Measurements from ENCODE around the gene PDPK1.
"Not testable (repeated sequence)": the region's sequence is repeated elsewhere in the genome, so short reads cannot be mapped to it uniquely, and the experiment has no call there.

PDPK1 gene

DNA sequence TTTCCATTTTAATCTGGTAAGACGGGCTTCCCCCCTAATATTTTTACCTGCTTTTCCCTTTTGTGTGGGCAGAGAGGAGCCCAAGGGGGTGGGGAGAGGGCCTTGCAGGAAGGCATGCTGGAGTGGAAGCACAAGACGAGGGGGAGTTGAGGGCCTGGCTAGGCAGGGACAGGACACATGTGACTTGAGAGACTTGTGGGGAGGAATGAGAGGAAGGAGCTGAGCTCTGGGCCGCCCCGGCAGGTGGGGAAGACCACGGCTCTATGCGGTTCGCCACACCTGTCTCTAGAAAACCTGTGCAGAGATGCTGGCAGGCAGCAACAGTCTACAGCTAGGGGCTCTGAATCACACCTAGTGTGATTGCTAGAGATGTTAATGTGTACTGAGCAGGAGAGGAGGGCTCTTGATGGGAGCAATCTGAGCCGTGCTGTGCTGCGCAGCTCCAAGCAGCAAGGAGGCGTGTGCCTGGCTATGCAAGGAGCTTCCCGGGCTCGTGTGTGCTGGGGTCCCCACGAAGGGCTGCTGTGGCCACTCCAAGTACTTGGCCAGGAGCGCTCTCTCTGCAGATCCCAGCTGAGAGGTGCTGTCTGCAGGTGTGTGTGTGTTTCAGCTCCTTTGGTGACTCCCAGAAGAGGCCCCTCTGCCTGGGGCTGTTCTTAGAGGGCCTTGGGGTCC lies 50.2 kb downstream of the PDPK1 start:
- no peak for DNase-seq (ENCODE audit: low spot score)

GRCh38 chr16:2591476-2592240 lies 53.8 kb downstream of the PDPK1 start:
- no peak for DNase-seq (ENCODE audit: low spot score)

DNA sequence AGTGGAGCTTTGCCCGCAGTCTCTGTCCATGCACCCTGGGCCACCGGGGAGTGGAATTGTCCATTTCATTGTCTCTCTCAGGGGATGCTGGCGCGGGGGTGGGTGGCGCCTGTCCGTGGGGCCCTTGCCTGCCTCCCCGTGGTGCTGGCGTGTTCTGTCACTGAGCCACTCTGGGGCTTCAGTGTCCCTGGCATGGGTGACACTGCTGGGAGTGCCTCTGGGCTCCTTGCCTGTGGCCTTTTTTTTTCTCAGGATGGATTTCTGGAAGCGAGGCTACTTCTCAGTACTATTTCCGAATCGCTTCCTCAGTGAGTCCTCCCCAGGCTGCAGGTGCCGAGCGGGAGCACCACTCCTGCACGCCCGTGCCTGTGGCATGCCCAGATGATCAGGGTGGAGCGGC lies 55.0 kb downstream of the PDPK1 start:
- no peak for DNase-seq (ENCODE audit: low spot score)

DNA sequence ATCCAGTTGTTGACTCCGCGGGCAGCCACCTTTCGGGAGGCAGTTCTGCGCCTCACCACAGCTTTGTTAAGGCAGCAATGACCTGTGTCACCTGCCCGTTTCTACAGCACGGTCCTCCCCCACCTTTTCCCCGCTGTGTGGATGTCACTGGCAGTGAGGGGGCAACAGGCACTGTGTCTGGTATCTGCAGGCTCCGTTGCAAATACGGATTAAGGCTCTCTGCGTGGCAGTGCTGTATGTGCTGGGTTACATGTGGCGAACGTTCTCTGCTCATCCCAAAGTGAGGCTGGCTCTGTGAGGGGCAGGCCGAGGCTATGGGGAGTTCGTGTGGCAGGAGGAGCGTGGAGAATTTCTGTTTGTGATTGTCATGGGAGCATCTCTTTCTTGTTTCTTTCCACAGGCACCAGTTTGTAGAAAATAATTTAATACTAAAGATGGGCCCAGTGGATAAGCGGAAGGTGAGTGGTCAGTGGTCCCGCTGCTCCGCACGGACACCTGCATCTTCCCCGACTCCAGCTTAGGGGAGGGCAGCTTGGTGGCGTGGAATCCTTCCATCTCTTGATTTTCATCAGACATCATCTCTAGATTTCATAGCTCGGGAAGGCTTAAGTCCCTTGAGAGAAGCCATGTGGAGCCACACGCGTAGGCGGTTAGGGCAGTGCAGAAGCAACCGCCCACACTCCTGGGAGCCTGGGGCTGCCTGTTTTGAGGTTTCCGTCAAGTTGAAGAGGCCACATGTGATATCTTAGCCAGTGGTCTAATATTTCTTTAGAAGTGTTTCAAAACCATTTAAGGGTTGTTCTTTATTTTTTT lies 57.8 kb downstream of the PDPK1 start:
- no peak for DNase-seq (ENCODE audit: low spot score)

DNA sequence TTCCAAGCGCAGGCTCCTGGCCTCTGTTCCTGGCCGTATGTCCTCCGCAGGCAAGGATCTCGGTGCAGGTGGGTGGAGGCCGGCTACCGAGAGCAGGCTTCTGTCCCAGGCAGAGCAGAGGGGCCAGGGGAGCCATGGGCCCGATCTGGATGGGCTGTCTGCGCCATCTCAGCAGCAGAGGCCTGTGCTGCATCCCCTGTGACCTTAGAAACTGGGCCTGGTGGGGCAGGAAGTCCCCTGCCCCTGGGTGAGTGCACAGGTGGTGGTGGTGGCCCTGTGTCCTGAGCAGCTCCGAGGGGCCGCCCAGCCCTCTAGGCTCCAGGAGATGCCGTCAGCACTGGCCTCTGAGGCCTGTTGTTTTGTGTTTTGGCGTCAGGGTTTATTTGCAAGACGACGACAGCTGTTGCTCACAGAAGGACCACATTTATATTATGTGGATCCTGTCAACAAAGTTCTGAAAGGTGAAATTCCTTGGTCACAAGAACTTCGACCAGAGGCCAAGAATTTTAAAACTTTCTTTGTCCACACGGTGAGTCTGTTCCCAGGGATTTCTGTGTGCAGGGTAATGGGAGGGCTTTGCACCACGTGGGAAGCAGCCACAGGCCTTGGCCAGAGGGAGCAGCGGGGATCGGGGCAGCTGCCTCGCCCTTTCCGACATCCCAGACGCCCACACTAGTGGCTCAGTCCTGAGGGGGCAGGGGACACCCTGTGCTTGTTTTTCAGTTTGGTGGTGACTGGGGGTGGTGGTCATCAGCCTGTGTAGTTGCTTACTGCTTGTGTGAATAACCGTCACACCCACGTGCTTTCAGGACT lies 59.1 kb downstream of the PDPK1 start:
- DNase-seq (ENCODE audit: low spot score) = no peak

DNA sequence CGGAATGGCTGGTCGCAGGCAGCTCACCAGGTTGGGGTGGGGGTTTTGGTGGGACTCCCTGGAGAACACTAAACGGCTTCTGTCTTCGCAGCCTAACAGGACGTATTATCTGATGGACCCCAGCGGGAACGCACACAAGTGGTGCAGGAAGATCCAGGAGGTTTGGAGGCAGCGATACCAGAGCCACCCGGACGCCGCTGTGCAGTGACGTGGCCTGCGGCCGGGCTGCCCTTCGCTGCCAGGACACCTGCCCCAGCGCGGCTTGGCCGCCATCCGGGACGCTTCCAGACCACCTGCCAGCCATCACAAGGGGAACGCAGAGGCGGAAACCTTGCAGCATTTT lies 59.7 kb downstream of the PDPK1 start:
- no peak for DNase-seq (ENCODE audit: low spot score)

- DNase-seq (ENCODE audit: low spot score) = no peak
These were observed 60.4 kb downstream of the PDPK1 start for GRCh38 chr16:2598133-2598641.

GRCh38 chr16:2598723-2599122 lies 60.9 kb downstream of the PDPK1 start:
- no peak for DNase-seq (ENCODE audit: low spot score)

GRCh38 chr16:2599165-2599564 lies 61.3 kb downstream of the PDPK1 start:
- DNase-seq (ENCODE audit: low spot score) = not testable (repeated sequence)

DNA sequence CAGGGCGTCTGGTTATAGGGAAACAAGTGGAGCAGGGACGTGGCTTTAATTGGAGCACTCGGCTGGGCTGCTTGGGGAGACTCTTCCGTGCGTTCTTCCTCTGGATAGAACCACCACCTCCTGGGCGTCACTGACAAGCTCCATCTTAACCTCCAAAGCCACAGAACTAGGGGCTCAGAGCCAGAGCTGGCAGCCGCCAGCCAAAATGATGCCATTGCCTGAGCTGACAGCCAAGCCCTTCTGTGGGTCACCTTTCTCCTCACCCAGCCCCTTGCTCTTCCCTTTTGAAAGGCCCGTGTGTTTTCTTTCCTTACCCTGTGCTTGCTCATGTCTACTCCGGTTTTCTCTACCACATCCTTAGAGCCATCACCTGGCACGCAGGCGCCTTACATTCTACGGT lies 62.0 kb downstream of the PDPK1 start:
- not testable (repeated sequence) for DNase-seq (ENCODE audit: low spot score)

GRCh38 chr16:2601301-2602025 lies 63.6 kb downstream of the PDPK1 start:
- not testable (repeated sequence) for DNase-seq (ENCODE audit: low spot score)

GRCh38 chr16:2602175-2602574 lies 64.4 kb downstream of the PDPK1 start:
- DNase-seq (ENCODE audit: low spot score) = not testable (repeated sequence)

GRCh38 chr16:2603165-2604015 lies 65.6 kb downstream of the PDPK1 start:
- peak; percentile 66 for DNase-seq (ENCODE audit: low spot score)

DNA sequence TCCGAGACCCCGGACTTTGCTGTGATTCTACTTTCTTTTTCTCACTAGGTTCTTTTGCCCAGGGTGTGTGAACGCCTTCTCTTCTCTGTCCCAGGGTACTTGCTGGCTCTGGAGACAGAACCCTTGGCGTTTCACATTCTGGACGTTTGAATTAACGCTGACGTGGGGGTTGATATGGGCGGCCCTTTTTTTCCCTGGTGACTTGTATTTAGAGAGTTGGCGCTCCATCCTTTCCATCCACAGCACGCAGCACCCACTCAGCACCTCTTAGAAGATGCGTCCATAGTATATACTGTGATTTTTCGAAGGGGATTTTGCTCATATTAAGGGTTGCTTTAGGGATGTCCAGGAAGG lies 66.2 kb downstream of the PDPK1 start:
- DNase-seq (ENCODE audit: low spot score) = not testable (repeated sequence)

GRCh38 chr16:2606820-2607219 lies 69.0 kb downstream of the PDPK1 start:
- not testable (repeated sequence) for DNase-seq (ENCODE audit: low spot score)

DNA sequence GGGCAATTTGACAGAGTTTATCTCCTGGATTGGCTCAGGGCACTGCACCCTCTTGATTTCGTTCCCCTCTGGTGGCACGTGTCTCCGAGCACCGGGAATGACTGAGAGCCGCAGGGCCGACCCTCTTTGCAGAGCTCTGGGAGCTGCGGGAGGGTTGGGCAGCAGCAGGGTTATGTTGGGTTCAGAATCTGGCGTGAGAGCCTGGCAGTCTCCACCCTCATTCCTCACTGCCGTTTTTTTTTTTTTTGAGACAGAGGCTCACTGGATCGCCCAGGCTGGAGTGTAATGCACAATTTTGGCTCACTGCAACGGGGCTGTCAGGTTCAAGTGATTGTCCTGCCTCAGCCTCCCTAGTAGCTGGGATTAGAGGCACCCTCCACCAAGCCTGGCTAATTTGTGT lies 71.5 kb downstream of the PDPK1 start:
- DNase-seq (ENCODE audit: low spot score) = not testable (repeated sequence)

- DNase-seq (ENCODE audit: low spot score) = no peak
These were observed 72.1 kb downstream of the PDPK1 start for GRCh38 chr16:2609827-2610470.

- DNase-seq (ENCODE audit: low spot score) = no peak
These were observed 73.1 kb downstream of the PDPK1 start for GRCh38 chr16:2610781-2611498.

DNA sequence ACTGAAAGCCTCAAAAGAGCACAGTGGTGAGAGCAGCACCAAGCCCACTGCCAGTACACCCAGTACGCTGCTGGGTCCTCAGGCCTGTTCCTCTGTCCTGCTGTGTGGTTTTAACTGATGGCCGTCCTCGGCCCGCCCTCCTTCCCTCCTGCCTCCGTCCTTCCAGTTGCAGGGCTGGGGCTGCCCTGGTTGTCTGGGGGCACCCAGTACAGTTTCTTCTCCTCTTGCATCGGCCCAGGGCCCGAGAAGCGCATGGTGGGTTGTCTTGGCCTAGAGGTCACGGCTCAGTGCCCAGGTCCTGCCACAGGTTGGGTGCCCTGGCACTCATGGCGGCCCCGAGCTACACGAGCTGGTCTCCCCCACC lies 73.7 kb downstream of the PDPK1 start:
- no peak for DNase-seq (ENCODE audit: low spot score)

All from hematopoietic multipotent progenitor cell treated with erythropoietin and hydrocortisone succinate and interleukin-3 and kit ligand, for 17 days (in vitro differentiated cells).